Sigmoid colon (tissue), 7 donors: ENCODE data around the gene BUB1. TPM values are rescaled to one million over a fixed set of nuclear protein-coding genes. Genes with fewer than 3 reads are reported as not detected.

ENCODE experiments used
- DNase-seq: peaks from one replicate; pipeline ENCODE4 v3.0.0-alpha.2; 2019
- H3K27ac ChIP-seq, 4 donors: fragments of 200-600 bp; sonication (generic); one replicate each; pipeline ENCODE4 v1.5.1; 2016 to 2019; ENCODE audit warnings: mild to moderate bottlenecking in 1 of 4
- H3K27me3 ChIP-seq, 3 donors: fragments of 200-600 bp; sonication (generic); one replicate each; pipeline ENCODE4 v1.5.1; 2019; ENCODE audit warnings: mild to moderate bottlenecking in 1 of 3
- H3K36me3 ChIP-seq, 4 donors: fragments of 200-600 bp; sonication (generic); one replicate each; pipeline ENCODE4 v1.5.1; 2016 to 2019
- H3K4me1 ChIP-seq, 4 donors: fragments of 200-600 bp; sonication (generic); one replicate each; pipeline ENCODE4 v1.5.1; 2017 to 2019
- H3K4me3 ChIP-seq, 4 donors: fragments of 200-600 bp; sonication (generic); one replicate each; pipeline ENCODE4 v1.5.1; 2017 to 2019; ENCODE audit warnings: mild to moderate bottlenecking in 2 of 4, moderate library complexity in 1 of 4
- H3K9me3 ChIP-seq, 4 donors: fragments of 200-600 bp in 3 of 4; sonication (generic) in 3 of 4; one replicate each; pipeline versions ENCODE4 v1.5.1 to v1.6.1; 2013 to 2019
- EP300 ChIP-seq, 4 donors: sonication (generic); formaldehyde crosslinking; IDR thresholded peaks; one replicate each; pipeline ENCODE4 v1.6.1; 2017; ENCODE audit warnings: antibody characterized with exemption in 4 of 4
- POLR2A ChIP-seq, 2 donors: fragments of 450-650 bp; IDR thresholded peaks; one replicate each; pipeline ENCODE4 v1.6.1; 2016; ENCODE audit warnings: antibody characterized with exemption in 2 of 2, mild to moderate bottlenecking in 2 of 2, moderate library complexity in 2 of 2
- POLR2AphosphoS5 ChIP-seq, 4 donors: sonication (generic); formaldehyde crosslinking; IDR thresholded peaks; one replicate each; pipeline ENCODE4 v1.6.1; 2017; ENCODE audit warnings: antibody characterized with exemption in 4 of 4
- WGBS, 2 donors: extraction: QIAGEN DNeasy Blood & Tissue Kit; methylation state at CpG; one replicate each; pipeline ENCODE4 v1.1.7; 2013; 5-methylcytosine and 5-hydroxymethylcytosine counted together
- intact Hi-C: fragments of 100-400 bp; cut with DNase I; formaldehyde crosslinking; loops from one replicate; pipeline ENCODE4 v1.15.1; 2023
- polyA plus RNA-seq, 3 donors: library from polyadenylated mRNA; stranded (reverse); fragments of 200-250 nt; gene quantifications; one replicate each; pipeline ENCODE4 v1.2.3, GENCODE V29; 2013
- total RNA-seq, 4 donors: library from RNA; depleted of rRNA; stranded (reverse); fragments of >200 nt; gene quantifications; one replicate each; pipeline ENCODE4 v1.1.0, GENCODE V29; 2016
- TF ChIP-seq, protein P1 (sequence below), 4 experiments: fragments of 450-650 bp in 3 of 4; fragments of 200-600 bp in 1 of 4; IDR thresholded peaks; one replicate each; pipeline ENCODE4 v1.5.1; 2016 to 2019; ENCODE audit warnings: antibody characterized with exemption in 4 of 4, mild to moderate bottlenecking in 3 of 4, moderate library complexity in 2 of 4
- donor health status: healthy with polysubstance abuse.
- donor health status: Bipolar disorder and iron deficiency.
- donor health status: healthy.

BUB1 gene
- total and polyA plus RNA-seq, 7 donors = 0.33 to 12.3 (median 1.1) TPM

- no peak overlapping the region for H3K27ac ChIP-seq
- no peaks in the 10 kb centered on the region for H3K27me3 ChIP-seq
- 93 to 94% methylated on average over 7 of the region's 7 CpGs for WGBS, 2 donors
- no peaks in the 10 kb centered on the region for H3K36me3 ChIP-seq
- H3K9me3 ChIP-seq = no peaks in the 10 kb centered on the region
- no peak overlapping the region for H3K4me3 ChIP-seq
- H3K4me1 ChIP-seq = peaks cover 0 to 20% (median 11%) of the 10 kb centered on the region in 4 donors
- intact Hi-C loops = no loop called here
- TF ChIP-seq EP300 (IDR thresholded peaks at IDR 0.05) (no peak), POLR2AphosphoS5 (IDR thresholded peaks at IDR 0.05) (no peak), POLR2A (IDR thresholded peaks at IDR 0.05) (no peak)
- no peak for DNase-seq
Observed at GRCh38 chr2:110680709-110681108, 2.8 kb upstream of the BUB1 start.

DNA sequence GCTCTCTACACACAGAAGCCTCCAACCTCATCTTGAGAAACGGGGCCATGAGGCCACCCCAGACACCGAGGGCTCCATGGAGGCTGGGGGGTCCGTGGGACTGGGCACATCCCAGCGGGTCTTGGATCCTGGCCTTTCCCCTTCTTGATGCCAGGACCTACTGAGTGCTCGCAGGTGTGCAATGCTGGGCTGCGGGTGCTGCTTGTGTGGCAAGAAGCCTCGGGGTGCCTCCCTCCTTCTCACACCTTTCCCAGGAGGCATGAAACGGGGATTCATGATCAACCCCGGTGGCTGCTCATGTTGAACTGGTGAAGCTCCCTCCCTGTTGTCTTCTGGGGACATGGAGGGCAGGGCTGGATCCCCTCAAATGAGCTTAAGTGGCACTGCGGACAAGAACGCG is 2.0 kb upstream of the BUB1 start:
- intact Hi-C loops = loop anchor here (5.0 kb wide), 1 partner anchor 77 kb away; no protein-coding TSS in a partner anchor

DNA sequence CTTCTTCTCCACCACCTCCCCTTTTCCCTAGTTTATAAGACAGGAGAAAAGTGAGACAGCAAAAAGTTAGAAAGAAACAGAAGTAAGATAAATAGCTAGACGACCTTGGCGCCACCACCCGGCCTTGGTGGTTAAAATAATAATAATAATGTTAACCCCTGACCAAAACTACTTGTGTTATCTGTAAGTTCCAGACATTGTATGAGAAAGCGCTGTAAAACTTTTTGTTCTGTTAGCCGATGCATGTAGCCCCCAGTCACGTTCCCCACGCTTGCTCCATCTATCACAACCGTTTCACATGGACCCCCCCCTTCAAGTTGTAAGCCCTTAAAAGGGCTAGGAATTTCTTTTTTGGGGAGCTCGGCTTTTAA is 1.5 kb upstream of the BUB1 start:
- no peak for DNase-seq
- Histone ChIP-seq H3K36me3 (no peaks in the 10 kb centered on the region), H3K9me3 (no peaks in the 10 kb centered on the region), H3K4me1 (peaks cover 0 to 20% (median 11%) of the 10 kb centered on the region in 4 donors), H3K27ac (peak overlapping the region in 1 of 4 donors; percentile 91), H3K27me3 (peaks cover 0 to 8% (median 5%) of the 10 kb centered on the region in 3 donors), H3K4me3 (peak overlapping the region in 2 of 4 donors; percentile 62 to 63)
- WGBS, 2 donors = 29 to 37% methylated on average over 9 of the region's 9 CpGs
- no peak for TF ChIP-seq EP300 (IDR thresholded peaks at IDR 0.05)
- TF ChIP-seq, protein P1, sequence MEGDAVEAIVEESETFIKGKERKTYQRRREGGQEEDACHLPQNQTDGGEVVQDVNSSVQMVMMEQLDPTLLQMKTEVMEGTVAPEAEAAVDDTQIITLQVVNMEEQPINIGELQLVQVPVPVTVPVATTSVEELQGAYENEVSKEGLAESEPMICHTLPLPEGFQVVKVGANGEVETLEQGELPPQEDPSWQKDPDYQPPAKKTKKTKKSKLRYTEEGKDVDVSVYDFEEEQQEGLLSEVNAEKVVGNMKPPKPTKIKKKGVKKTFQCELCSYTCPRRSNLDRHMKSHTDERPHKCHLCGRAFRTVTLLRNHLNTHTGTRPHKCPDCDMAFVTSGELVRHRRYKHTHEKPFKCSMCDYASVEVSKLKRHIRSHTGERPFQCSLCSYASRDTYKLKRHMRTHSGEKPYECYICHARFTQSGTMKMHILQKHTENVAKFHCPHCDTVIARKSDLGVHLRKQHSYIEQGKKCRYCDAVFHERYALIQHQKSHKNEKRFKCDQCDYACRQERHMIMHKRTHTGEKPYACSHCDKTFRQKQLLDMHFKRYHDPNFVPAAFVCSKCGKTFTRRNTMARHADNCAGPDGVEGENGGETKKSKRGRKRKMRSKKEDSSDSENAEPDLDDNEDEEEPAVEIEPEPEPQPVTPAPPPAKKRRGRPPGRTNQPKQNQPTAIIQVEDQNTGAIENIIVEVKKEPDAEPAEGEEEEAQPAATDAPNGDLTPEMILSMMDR (IDR thresholded peaks at IDR 0.05) = no peak
- no peak for TF ChIP-seq POLR2AphosphoS5 (IDR thresholded peaks at IDR 0.05)
- no peak for TF ChIP-seq POLR2A (IDR thresholded peaks at IDR 0.05)
- intact Hi-C loops = loop anchor here (5.0 kb wide), 1 partner anchor 78 kb away; no protein-coding TSS in a partner anchor

More for the DNA sequence above, 2.0 kb upstream of the BUB1 start:
- TF ChIP-seq, protein P1 (IDR thresholded peaks at IDR 0.05) = no peak
- TF ChIP-seq POLR2A (IDR thresholded peaks at IDR 0.05) (no peak), EP300 (IDR thresholded peaks at IDR 0.05) (no peak), POLR2AphosphoS5 (IDR thresholded peaks at IDR 0.05) (no peak)
- Histone ChIP-seq H3K4me1 (peaks cover 0 to 20% (median 11%) of the 10 kb centered on the region in 4 donors), H3K36me3 (no peaks in the 10 kb centered on the region), H3K4me3 (no peak overlapping the region), H3K9me3 (no peaks in the 10 kb centered on the region), H3K27me3 (peaks cover 0 to 3% (median 3%) of the 10 kb centered on the region in 3 donors), H3K27ac (no peak overlapping the region)
- 89 to 93% methylated on average over 12 of the region's 12 CpGs for WGBS, 2 donors
- DNase-seq = no peak

GRCh38 chr2:110678457-110679336 is 834 bp upstream of the BUB1 start:
- intact Hi-C loops = loop anchor here (5.0 kb wide), 1 partner anchor 79 kb away; no protein-coding TSS in a partner anchor
- peak overlapping the region; percentile 45 to 63 (median 61) for H3K4me3 ChIP-seq
- H3K4me1 ChIP-seq = peaks cover 0 to 20% (median 11%) of the 10 kb centered on the region in 4 donors
- no peaks in the 10 kb centered on the region for H3K36me3 ChIP-seq
- WGBS, 2 donors = 1% methylated on average over 28 of the region's 28 CpGs
- H3K27me3 ChIP-seq = peaks cover 0 to 11% (median 8%) of the 10 kb centered on the region in 3 donors
- peak; percentile 67 for DNase-seq
- H3K27ac ChIP-seq = peak overlapping the region; percentile 82 to 91 (median 85)
- no peaks in the 10 kb centered on the region for H3K9me3 ChIP-seq
- TF ChIP-seq POLR2AphosphoS5 (IDR thresholded peaks at IDR 0.05) (no peak), POLR2A (IDR thresholded peaks at IDR 0.05) (no peak), EP300 (IDR thresholded peaks at IDR 0.05) (no peak)
- TF ChIP-seq, protein P1 (IDR thresholded peaks at IDR 0.05) = no peak

GRCh38 chr2:110677080-110677479 is 783 bp downstream of the BUB1 start:
- Histone ChIP-seq H3K4me1 (peaks cover 0 to 20% (median 11%) of the 10 kb centered on the region in 4 donors), H3K27ac (no peak overlapping the region), H3K27me3 (peaks cover 0 to 11% (median 11%) of the 10 kb centered on the region in 3 donors), H3K9me3 (no peaks in the 10 kb centered on the region), H3K36me3 (no peaks in the 10 kb centered on the region), H3K4me3 (peak overlapping the region in 1 of 4 donors; percentile 63)
- TF ChIP-seq, protein P1 (IDR thresholded peaks at IDR 0.05) = no peak
- TF ChIP-seq EP300 (IDR thresholded peaks at IDR 0.05) (no peak), POLR2AphosphoS5 (IDR thresholded peaks at IDR 0.05) (no peak), POLR2A (IDR thresholded peaks at IDR 0.05) (no peak)
- 1 to 5% methylated on average over 5 of the region's 5 CpGs for WGBS, 2 donors
- DNase-seq = no peak
- intact Hi-C loops = loop anchor here (5.0 kb wide), 1 partner anchor 80 kb away; no protein-coding TSS in a partner anchor
